HepG2 (cell line): ENCODE data around the gene POLRMT. TPM values are rescaled to one million over a fixed set of nuclear protein-coding genes. Genes with fewer than 3 reads are reported as not detected.

ENCODE experiments used
- CEBPG ChIP-seq: IDR thresholded peaks from 2 replicates; pipeline ENCODE4 v1.6.1; 2016
- EP300 ChIP-seq, 3 experiments: sonication (generic) in 1 of 3; formaldehyde crosslinking in 1 of 3; IDR thresholded peaks; 2 replicates each; pipeline versions ENCODE4 v1.5.1 to v1.6.1; 2011 to 2020; ENCODE audit warnings: low read depth in 2 of 3, low read length in 2 of 3, borderline replicate concordance in 1 of 3, improper control_type of control experiment in 1 of 3, mild to moderate bottlenecking in 1 of 3, missing genetic modification reagents in 1 of 3, moderate library complexity in 1 of 3
- GPN1 ChIP-seq: sonication (generic); formaldehyde crosslinking; IDR thresholded peaks from 2 replicates; pipeline ENCODE4 v1.5.1; 2020; ENCODE audit warnings: missing genetic modification reagents, borderline replicate concordance
- MLLT10 ChIP-seq: sonication (generic); formaldehyde crosslinking; IDR thresholded peaks from 2 replicates; pipeline ENCODE4 v1.4.0; 2020; ENCODE audit warnings: missing genetic modification reagents
- NFIB ChIP-seq: sonication (generic); formaldehyde crosslinking; IDR thresholded peaks from 2 replicates; pipeline ENCODE4 v1.9.0; 2021; ENCODE audit warnings: missing genetic modification reagents, mild to moderate bottlenecking, borderline replicate concordance
- ZFAT ChIP-seq: sonication (generic); formaldehyde crosslinking; conservative IDR thresholded peaks from 2 replicates; pipeline ENCODE4 v1.8.1; 2023; ENCODE audit warnings: missing genetic modification reagents, inconsistent platforms
- ZMAT3 ChIP-seq: sonication (generic); formaldehyde crosslinking; conservative IDR thresholded peaks from 2 replicates; pipeline ENCODE4 v1.7.0; 2021; ENCODE audit warnings: missing genetic modification reagents
- ZSCAN31 ChIP-seq: sonication (generic); formaldehyde crosslinking; IDR thresholded peaks from 2 replicates; pipeline ENCODE4 v1.5.0; 2020; ENCODE audit warnings: low read depth, mild to moderate bottlenecking, missing genetic modification reagents
- polyA plus RNA-seq, 8 experiments: library from polyadenylated mRNA; depleted of rRNA in 3 of 8; stranded (reverse) in 7 of 8; unstranded in 1 of 8; fragments of >200 nt; fragmentation: Illumina TruSeq in 4 of 8; extraction: Trizol in 4 of 8; gene quantifications; 2 replicates each; pipeline versions ENCODE4 v1.2.1 to v1.2.3, GENCODE V29; 2011 to 2016; ENCODE audit warnings: low read depth in 4 of 8, missing spikeins in 1 of 8, mixed read lengths in 1 of 8; ENCODE audit not compliant: insufficient read depth in 1 of 8
- total RNA-seq, 5 experiments: library from RNA; depleted of rRNA; stranded (reverse); fragments of >200 nt; fragmentation: Illumina TruSeq; extraction: Trizol; gene quantifications; 2 replicates each; pipeline ENCODE4 v1.2.3, GENCODE V29; 2016; ENCODE audit warnings: low read depth in 1 of 5
- TF ChIP-seq, protein P1 (sequence below): sonication (generic); formaldehyde crosslinking; IDR thresholded peaks from 2 replicates; pipeline ENCODE4 v1.5.1; 2020; ENCODE audit warnings: missing genetic modification reagents, mild to moderate bottlenecking, borderline replicate concordance
- TF ChIP-seq, protein P2 (sequence below): sonication (generic); formaldehyde crosslinking; IDR thresholded peaks from 2 replicates; pipeline ENCODE4 v1.4.0; 2020; ENCODE audit warnings: missing genetic modification reagents, mild to moderate bottlenecking, borderline replicate concordance
- TF ChIP-seq, protein P3 (sequence below), 2 experiments: sonication (generic) in 1 of 2; formaldehyde crosslinking in 1 of 2; IDR thresholded peaks; 2 replicates each; pipeline versions ENCODE4 v1.5.1 to v1.6.1; 2011 to 2020; ENCODE audit warnings: borderline replicate concordance in 1 of 2, low read depth in 1 of 2, low read length in 1 of 2, mild to moderate bottlenecking in 1 of 2, missing genetic modification reagents in 1 of 2, moderate library complexity in 1 of 2
- TF ChIP-seq, protein P4 (sequence below): sonication (generic); formaldehyde crosslinking; IDR thresholded peaks from 2 replicates; pipeline ENCODE4 v1.4.0; 2020; ENCODE audit warnings: missing genetic modification reagents

The POLRMT gene
- total and polyA plus RNA-seq, 2 of the 13 experiments (the other 11 are each of a cell fraction or from before 2014, with no cell fraction given), result 78.0 to 101 TPM

DNA sequence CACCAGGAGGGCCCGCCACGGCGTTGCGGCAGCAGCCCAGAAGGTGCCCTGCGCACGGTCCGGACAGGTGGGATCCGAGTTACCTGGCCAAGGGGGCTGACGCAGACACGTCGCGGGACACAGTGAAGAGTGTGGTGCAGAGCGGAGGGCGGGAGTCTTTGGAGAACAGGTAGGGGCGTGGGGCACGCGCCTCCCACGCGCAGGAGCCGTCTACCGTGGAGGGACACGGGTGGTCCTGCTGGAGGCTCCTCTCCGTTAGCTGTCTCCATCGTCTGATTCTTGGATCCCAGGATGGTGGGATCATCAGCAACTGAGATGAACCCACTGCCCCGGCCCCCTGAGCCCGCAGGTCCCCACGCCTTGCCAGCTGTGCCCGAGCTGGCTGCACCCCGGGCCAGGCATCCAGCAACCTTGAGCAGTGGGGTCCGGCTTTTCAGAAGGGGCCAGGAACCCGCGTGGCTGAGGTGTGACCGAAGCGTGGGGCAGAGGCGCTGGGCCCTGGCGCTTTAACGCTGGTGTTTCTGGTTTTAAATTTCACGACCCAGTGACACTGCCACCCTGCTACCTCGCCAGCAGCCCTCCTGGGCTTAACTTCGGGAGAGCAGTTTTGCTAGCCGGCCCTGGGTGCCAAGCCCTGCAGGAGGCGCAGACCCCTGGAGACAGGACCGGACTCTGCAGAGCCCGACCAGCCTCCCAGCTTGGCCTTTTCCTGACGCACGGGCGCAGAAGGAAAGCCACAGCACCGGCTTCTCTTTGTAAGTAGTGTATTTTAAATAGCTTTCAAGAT lies 13.6 kb upstream of the POLRMT start (continued):
- TF ChIP-seq ZMAT3 (CRISPR knock-in tag), result no peak
- no peak for TF ChIP-seq MLLT10 (CRISPR knock-in tag)
- TF ChIP-seq, protein P1, sequence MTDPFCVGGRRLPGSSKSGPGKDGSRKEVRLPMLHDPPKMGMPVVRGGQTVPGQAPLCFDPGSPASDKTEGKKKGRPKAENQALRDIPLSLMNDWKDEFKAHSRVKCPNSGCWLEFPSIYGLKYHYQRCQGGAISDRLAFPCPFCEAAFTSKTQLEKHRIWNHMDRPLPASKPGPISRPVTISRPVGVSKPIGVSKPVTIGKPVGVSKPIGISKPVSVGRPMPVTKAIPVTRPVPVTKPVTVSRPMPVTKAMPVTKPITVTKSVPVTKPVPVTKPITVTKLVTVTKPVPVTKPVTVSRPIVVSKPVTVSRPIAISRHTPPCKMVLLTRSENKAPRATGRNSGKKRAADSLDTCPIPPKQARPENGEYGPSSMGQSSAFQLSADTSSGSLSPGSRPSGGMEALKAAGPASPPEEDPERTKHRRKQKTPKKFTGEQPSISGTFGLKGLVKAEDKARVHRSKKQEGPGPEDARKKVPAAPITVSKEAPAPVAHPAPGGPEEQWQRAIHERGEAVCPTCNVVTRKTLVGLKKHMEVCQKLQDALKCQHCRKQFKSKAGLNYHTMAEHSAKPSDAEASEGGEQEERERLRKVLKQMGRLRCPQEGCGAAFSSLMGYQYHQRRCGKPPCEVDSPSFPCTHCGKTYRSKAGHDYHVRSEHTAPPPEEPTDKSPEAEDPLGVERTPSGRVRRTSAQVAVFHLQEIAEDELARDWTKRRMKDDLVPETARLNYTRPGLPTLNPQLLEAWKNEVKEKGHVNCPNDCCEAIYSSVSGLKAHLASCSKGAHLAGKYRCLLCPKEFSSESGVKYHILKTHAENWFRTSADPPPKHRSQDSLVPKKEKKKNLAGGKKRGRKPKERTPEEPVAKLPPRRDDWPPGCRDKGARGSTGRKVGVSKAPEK (CRISPR knock-in tag), result no peak
- no peak for TF ChIP-seq CEBPG (CRISPR knock-in tag)
- TF ChIP-seq NFIB (CRISPR knock-in tag), result no peak
- no peak for TF ChIP-seq GPN1 (CRISPR knock-in tag)
- no peak for TF ChIP-seq ZFAT (CRISPR knock-in tag)
- TF ChIP-seq, protein P2, sequence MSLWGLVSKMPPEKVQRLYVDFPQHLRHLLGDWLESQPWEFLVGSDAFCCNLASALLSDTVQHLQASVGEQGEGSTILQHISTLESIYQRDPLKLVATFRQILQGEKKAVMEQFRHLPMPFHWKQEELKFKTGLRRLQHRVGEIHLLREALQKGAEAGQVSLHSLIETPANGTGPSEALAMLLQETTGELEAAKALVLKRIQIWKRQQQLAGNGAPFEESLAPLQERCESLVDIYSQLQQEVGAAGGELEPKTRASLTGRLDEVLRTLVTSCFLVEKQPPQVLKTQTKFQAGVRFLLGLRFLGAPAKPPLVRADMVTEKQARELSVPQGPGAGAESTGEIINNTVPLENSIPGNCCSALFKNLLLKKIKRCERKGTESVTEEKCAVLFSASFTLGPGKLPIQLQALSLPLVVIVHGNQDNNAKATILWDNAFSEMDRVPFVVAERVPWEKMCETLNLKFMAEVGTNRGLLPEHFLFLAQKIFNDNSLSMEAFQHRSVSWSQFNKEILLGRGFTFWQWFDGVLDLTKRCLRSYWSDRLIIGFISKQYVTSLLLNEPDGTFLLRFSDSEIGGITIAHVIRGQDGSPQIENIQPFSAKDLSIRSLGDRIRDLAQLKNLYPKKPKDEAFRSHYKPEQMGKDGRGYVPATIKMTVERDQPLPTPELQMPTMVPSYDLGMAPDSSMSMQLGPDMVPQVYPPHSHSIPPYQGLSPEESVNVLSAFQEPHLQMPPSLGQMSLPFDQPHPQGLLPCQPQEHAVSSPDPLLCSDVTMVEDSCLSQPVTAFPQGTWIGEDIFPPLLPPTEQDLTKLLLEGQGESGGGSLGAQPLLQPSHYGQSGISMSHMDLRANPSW (CRISPR knock-in tag), result no peak
- TF ChIP-seq EP300 (IDR thresholded peaks at IDR 0.05; ENCODE audit: low read depth in 2 of 2, low read length in 2 of 2), result no peak
- no peak for TF ChIP-seq EP300 (CRISPR knock-in tag; IDR thresholded peaks at IDR 0.05; ENCODE audit: borderline replicate concordance)
- TF ChIP-seq, protein P3, sequence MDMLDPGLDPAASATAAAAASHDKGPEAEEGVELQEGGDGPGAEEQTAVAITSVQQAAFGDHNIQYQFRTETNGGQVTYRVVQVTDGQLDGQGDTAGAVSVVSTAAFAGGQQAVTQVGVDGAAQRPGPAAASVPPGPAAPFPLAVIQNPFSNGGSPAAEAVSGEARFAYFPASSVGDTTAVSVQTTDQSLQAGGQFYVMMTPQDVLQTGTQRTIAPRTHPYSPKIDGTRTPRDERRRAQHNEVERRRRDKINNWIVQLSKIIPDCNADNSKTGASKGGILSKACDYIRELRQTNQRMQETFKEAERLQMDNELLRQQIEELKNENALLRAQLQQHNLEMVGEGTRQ (IDR thresholded peaks at IDR 0.05; ENCODE audit: low read depth, low read length), result no peak
- TF ChIP-seq, protein P3 (CRISPR knock-in tag; IDR thresholded peaks at IDR 0.05; ENCODE audit: borderline replicate concordance), result no peak
- TF ChIP-seq, protein P4, sequence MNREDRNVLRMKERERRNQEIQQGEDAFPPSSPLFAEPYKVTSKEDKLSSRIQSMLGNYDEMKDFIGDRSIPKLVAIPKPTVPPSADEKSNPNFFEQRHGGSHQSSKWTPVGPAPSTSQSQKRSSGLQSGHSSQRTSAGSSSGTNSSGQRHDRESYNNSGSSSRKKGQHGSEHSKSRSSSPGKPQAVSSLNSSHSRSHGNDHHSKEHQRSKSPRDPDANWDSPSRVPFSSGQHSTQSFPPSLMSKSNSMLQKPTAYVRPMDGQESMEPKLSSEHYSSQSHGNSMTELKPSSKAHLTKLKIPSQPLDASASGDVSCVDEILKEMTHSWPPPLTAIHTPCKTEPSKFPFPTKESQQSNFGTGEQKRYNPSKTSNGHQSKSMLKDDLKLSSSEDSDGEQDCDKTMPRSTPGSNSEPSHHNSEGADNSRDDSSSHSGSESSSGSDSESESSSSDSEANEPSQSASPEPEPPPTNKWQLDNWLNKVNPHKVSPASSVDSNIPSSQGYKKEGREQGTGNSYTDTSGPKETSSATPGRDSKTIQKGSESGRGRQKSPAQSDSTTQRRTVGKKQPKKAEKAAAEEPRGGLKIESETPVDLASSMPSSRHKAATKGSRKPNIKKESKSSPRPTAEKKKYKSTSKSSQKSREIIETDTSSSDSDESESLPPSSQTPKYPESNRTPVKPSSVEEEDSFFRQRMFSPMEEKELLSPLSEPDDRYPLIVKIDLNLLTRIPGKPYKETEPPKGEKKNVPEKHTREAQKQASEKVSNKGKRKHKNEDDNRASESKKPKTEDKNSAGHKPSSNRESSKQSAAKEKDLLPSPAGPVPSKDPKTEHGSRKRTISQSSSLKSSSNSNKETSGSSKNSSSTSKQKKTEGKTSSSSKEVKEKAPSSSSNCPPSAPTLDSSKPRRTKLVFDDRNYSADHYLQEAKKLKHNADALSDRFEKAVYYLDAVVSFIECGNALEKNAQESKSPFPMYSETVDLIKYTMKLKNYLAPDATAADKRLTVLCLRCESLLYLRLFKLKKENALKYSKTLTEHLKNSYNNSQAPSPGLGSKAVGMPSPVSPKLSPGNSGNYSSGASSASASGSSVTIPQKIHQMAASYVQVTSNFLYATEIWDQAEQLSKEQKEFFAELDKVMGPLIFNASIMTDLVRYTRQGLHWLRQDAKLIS, result no peak
- no peak for TF ChIP-seq ZSCAN31 (CRISPR knock-in tag)
